ES-I3 (cell line): ENCODE data around the gene SMLR1.

Source experiments
- H3K36me3 ChIP-seq: 2 replicates; pipeline ENCODE4 v1.6.1; 2013; ENCODE audit warnings: mild to moderate bottlenecking, low read length, control low read depth, moderate library complexity; ENCODE audit not compliant: insufficient read depth
- H3K4me1 ChIP-seq: 2 replicates; pipeline ENCODE4 v1.6.1; 2013; ENCODE audit warnings: mild to moderate bottlenecking, control low read depth, low read length; ENCODE audit not compliant: insufficient read depth
- H3K9ac ChIP-seq: 2 replicates; pipeline ENCODE4 v1.6.1; 2013; ENCODE audit warnings: low read depth, mild to moderate bottlenecking, low read length, moderate library complexity
- H3K9me3 ChIP-seq: 2 replicates; pipeline ENCODE4 v1.6.1; 2013; ENCODE audit warnings: mild to moderate bottlenecking, low read length, moderate library complexity; ENCODE audit not compliant: control insufficient read depth, insufficient read depth

The SMLR1 gene

DNA sequence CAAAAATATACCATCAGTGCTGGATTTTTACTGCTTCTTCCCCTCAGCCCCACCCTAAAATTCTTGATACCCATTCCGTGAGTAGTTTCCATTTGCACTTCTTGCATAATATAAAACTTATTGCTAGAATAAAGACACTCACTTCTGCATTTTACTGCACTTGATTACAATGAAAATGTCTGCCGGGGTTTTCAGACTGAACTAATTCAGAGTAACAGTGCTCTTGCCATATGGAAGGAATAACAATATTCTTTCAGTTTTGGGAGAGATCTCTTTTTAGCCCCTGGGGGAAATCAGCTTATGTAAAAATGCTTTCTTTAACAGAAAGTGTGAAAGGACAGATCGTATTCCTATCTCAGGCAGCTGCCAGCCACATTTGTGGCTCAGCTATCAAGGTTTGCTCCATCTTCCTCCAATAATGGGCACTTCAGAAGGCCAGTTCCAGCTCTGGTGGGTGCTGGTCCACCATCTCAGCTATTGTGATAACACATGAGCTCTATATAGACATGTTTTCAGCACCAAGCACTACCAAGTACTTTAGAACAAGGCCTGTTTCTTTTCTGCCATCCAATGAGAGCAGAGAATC, 8.9 kb downstream of the SMLR1 start:
- Histone ChIP-seq H3K36me3 (no peaks in the 10 kb centered on the region), H3K9me3 (no peaks in the 10 kb centered on the region), H3K4me1 (peaks cover 22% of the 10 kb centered on the region), H3K9ac (no peak overlapping the region)

DNA sequence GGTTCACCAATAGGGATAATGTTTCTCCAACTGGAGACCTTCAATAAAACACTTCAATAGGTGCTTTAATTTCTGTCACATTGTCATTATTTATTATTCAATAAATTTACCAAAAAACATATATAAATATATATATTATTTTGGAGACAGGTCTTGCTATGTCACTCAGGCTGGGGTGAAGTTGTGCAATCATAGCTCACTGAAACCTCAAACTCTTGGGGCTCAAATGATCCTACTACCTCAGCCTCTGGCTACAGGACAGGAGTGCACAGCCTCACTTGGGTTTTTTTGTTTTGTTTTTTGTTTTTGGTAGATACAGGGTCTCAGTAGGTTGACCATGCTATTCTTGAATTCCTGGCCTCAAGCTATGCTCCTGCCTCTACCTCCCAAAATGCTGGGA, 9.9 kb downstream of the SMLR1 start:
- Histone ChIP-seq H3K4me1 (peaks cover 28% of the 10 kb centered on the region), H3K36me3 (no peaks in the 10 kb centered on the region), H3K9me3 (no peaks in the 10 kb centered on the region), H3K9ac (no peak overlapping the region)

DNA sequence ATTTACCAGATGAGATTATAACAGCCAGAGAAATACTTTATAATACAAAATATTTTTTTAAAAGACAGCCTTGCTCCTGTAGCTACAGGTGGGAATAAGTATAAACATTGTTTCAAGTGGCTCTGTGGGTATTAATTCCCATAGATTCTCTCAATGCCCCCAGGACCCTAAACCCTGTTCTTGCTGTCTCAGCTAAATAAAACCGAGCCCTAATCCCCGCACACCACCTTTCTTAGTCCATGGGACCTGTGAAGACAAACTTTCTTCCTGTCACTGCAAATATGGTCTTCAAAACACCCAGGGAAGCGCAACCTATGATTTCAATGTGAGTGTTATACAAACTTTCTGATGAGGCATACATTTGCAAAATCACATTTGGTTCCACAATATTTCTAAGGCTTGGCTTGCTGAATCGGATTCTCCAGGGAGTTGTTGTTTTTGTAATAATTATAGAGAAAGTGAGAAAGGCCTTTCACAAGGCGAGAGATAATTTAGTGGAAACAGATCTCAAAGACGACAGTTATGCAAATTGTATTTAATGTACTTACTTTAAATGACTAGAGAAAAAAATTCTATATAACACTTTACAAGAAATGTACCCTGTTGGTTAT, 11.1 kb downstream of the SMLR1 start:
- no peak overlapping the region for H3K9ac ChIP-seq
- peaks cover 28% of the 10 kb centered on the region for H3K4me1 ChIP-seq
- H3K9me3 ChIP-seq, result no peaks in the 10 kb centered on the region
- H3K36me3 ChIP-seq, result no peaks in the 10 kb centered on the region

DNA sequence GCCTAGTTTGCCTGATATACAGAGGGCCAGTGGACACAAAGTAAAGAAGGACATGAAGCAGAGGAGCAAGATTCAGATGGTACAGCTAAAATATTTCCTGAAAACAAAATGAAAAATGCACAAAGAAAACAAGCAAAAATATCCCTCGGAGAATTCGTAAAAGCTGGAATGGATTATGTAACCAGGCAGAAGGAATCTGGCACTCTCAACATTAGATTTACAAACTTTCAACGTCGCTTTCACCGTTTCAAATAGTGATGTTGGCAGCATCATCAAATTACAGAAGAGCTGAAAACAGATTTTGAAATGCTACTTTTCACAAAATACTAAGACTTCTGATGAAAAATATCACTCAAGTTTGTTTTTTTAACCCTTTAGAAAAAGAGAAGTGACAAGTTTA, 11.7 kb downstream of the SMLR1 start:
- peaks cover 28% of the 10 kb centered on the region for H3K4me1 ChIP-seq
- no peak overlapping the region for H3K9ac ChIP-seq
- H3K36me3 ChIP-seq, result no peaks in the 10 kb centered on the region
- H3K9me3 ChIP-seq, result no peaks in the 10 kb centered on the region

DNA sequence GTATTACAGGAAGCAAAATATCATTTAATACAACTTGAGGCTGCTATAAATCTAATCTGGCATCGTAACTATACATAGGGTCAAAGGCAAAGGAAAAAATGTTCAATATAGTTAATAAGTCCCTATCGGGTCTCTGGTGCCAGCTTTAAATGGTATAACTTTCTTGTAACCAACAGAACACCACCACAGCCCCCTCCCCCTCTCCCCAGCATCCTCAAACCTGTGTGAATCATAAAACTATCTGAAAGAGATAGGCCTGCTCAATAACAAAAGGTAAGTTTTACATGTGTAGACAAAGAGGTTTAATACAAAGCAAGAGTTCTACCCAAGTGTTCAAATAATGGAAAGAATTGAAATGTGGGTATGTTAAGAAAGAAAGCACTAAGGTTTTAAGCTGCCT, 12.2 kb downstream of the SMLR1 start:
- Histone ChIP-seq H3K9me3 (no peaks in the 10 kb centered on the region), H3K36me3 (no peaks in the 10 kb centered on the region), H3K4me1 (peaks cover 28% of the 10 kb centered on the region), H3K9ac (no peak overlapping the region)

DNA sequence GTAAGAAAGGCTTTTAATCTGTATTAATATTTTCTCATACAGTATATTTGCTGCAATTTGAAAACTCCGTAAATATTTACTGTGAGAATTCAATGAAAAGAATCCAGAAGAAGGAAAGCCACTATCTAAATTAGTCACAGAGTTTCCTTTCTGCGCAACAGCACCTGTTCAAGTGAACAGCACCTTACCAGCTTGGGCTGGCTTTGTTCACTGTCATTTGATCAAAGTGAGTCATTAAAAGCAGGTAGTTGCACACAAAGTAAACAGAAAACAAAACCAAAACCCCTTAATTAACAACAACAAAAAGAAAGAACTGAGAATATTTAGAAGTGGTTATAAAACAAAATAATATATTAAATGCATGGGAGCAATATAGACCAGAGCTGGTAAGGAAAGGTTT, 12.8 kb downstream of the SMLR1 start:
- Histone ChIP-seq H3K4me1 (peaks cover 28% of the 10 kb centered on the region), H3K9me3 (no peaks in the 10 kb centered on the region), H3K9ac (no peak overlapping the region), H3K36me3 (no peaks in the 10 kb centered on the region)

DNA sequence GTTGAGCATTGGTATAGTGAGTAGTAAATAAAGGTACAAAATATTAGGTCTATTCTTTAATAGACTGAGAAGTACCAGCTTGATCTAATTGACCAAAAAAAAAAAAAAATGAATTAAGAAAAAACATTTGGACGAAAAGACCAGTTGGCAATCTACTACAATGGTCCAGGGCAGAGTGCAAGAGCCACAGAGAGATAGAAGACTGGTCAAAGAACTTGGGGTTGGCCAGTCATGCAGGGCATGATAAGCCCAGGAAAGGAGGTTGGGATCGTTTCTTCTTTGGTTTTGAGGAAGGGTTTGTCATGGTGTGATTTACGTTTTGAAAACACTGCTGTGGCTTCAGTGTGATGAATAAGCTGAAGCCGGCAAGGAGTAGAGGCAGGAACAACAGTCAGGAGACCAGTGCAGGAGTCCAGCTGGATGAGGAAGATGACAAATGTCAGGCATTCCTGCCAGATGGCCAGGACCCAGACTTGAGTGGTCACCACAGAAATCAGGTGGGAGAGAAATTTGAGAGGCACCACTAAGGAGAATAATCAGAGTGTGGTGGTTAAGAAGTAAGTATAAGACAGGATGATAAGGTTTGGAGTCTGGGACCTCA, 14.0 kb downstream of the SMLR1 start:
- Histone ChIP-seq H3K9me3 (no peaks in the 10 kb centered on the region), H3K36me3 (no peaks in the 10 kb centered on the region), H3K9ac (no peak overlapping the region), H3K4me1 (peaks cover 28% of the 10 kb centered on the region)

DNA sequence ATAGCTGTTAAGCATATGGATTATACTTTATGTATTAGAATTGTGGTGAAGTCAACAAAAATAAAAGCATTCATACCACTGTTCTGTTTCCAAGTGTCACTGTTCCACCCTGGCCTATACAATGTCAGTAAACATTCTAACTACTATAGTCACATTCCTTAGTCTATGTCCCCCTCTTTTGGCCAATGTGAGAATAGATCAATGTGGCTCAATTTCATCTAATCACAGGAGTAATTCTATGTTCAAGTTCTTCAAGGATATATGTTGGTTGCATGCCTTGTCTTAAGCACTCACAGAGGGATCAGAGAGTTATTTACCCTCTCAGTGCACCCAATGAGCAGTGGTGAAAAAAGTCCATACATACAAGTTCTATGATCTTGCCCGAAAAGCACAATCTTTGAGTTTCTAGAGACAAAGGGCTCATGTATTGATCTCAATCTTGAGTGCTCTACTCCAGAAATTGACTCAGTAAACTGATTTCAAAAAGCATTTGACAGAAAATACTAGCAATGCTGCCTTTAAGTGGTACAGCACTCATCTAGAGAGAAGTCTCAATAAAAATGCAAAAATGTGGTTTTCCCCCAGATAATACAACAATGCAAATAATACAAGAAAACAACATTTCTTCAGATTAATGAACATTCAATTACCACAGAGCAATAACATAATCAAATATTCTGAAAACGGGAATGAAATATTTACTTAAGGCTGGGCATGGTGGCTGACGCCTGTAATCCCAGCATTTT, 16.5 kb downstream of the SMLR1 start:
- Histone ChIP-seq H3K9ac (no peak overlapping the region), H3K36me3 (no peaks in the 10 kb centered on the region; the same call in 1 of the 2 replicates), H3K4me1 (peaks cover 32% of the 10 kb centered on the region), H3K9me3 (no peaks in the 10 kb centered on the region)

DNA sequence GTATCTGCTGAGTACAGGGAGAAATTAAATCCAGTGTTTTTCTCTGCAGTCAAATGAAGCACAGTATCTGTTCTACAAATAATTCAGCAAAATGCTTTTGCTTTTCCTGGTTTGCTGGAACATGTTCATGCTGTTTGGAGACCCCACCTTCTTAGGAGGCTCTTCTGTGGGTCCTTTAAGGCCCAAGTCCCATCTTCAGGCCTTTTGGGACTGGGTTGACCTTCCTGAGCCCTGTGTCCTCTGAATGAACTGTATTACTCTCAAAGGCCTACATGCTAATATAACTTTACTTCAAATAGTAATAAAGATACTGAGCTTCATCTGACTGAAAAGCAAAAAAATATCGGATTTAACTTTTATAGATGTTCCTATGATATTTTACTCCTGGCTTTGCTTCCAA, 19.3 kb downstream of the SMLR1 start:
- H3K9ac ChIP-seq, result no peak overlapping the region
- no peaks in the 10 kb centered on the region; the same call in 1 of the 2 replicates for H3K36me3 ChIP-seq
- H3K9me3 ChIP-seq, result no peaks in the 10 kb centered on the region
- H3K4me1 ChIP-seq, result peaks cover 15% of the 10 kb centered on the region

DNA sequence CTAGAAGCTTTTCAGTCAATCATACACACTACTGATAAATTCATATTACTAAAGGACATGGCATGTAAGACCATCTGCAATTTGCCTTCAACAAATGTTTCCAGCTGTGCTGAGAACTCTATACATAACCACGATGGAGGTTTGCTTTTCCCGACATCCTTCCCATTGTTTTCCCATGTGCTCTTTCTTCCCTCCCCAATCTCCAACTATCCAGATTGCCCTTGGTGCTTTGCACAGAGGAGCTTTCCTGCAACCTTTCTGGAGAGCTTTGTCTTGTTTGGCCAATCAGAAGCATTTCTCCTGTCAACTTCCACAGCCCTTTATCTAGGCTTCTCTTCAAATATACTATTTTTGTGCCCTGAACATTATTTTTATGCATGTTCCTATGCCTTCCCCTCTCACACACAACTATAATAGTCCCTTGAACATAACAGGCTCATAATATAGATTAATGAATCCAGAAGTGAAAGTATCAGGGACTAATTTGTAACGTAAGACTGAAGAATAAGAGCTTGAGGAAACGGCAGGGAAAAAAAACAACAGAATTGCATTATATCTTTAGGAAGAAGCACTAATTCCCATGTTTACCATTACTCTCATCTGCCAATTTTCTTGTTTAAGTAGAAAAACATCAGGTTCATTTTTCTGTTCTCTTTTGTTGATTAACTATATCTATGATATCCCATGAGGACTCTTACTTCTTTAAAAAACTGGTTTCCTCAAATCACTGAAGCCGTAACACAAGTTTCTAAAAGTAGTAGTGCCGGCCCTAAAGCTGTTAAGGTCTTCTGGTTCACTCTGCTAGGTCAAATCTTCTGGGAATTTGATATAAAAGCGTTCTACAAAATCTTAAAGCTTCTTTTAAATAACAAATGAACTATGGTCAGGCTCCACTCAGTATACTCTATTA, 20.1 kb downstream of the SMLR1 start:
- Histone ChIP-seq H3K9me3 (no peaks in the 10 kb centered on the region), H3K4me1 (peaks cover 12% of the 10 kb centered on the region), H3K9ac (no peak overlapping the region), H3K36me3 (no peaks in the 10 kb centered on the region; the same call in 1 of the 2 replicates)

DNA sequence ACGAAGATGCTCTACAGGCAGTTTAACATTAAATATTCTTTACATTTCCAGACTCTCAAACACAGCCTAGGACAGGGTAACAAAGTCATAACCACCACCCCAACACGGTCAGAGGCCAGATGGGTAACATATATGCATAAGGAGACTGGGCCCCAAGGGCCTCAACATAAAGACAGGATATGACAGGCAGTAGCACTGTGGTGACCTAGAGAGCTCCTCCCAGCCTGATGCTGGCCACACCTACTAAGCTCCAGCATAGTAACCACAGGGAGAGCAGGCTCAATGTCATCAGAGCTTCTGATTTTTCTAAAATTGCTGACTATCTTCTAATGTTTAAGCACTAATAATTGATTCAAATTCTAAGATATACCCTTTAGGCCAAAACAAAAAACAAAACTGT, 21.7 kb downstream of the SMLR1 start:
- H3K9ac ChIP-seq, result no peak overlapping the region
- no peaks in the 10 kb centered on the region; the same call in 1 of the 2 replicates for H3K36me3 ChIP-seq
- H3K4me1 ChIP-seq, result peaks cover 21% of the 10 kb centered on the region
- no peaks in the 10 kb centered on the region for H3K9me3 ChIP-seq

DNA sequence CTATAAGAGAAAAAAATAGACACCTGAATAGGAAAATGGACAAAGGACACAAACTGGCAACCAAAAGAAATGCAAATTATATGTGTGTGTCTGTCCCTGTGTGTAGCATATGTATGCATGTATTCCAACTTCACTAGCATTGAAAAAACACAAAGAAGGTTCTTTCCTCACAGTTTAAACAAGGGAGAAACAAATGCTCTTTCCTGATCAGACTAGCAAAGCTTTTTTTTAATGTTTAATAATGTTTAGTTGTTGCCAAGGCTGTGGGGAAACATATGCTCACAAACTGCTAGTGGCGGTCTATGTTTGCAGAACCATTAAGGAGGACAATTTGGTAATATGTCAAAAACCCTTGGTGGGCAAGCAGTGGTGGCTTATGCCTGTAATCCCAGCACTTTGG, 22.4 kb downstream of the SMLR1 start:
- Histone ChIP-seq H3K4me1 (peaks cover 24% of the 10 kb centered on the region), H3K9ac (no peak overlapping the region), H3K36me3 (no peaks in the 10 kb centered on the region; the same call in 1 of the 2 replicates)

DNA sequence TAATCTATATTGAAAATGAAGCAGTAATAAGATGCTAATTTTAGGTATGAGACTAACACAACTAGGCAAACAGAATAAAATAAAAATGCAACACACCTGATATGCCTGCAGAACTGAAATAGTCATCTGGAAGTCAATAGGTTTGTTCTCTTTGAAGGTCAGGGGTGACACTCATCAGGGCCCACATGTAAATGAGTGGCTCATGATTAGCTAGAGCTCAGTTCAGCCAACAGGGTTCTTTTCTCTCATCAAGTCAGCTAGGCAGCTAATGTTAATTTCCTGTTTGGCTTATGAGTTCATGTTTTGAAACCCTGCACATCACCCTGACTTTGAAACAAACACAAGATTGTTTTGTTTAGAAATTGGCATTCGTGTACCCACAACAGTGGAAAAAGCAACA, 23.8 kb downstream of the SMLR1 start:
- no peak overlapping the region for H3K9ac ChIP-seq
- no peaks in the 10 kb centered on the region; the same call in 1 of the 2 replicates for H3K36me3 ChIP-seq
- peaks cover 24% of the 10 kb centered on the region for H3K4me1 ChIP-seq
- H3K9me3 ChIP-seq, result no peaks in the 10 kb centered on the region

More for the DNA sequence above, 22.4 kb downstream of the SMLR1 start:
- no peaks in the 10 kb centered on the region for H3K9me3 ChIP-seq
